ENCODE results near the gene STK10.

STK10 gene

DNA sequence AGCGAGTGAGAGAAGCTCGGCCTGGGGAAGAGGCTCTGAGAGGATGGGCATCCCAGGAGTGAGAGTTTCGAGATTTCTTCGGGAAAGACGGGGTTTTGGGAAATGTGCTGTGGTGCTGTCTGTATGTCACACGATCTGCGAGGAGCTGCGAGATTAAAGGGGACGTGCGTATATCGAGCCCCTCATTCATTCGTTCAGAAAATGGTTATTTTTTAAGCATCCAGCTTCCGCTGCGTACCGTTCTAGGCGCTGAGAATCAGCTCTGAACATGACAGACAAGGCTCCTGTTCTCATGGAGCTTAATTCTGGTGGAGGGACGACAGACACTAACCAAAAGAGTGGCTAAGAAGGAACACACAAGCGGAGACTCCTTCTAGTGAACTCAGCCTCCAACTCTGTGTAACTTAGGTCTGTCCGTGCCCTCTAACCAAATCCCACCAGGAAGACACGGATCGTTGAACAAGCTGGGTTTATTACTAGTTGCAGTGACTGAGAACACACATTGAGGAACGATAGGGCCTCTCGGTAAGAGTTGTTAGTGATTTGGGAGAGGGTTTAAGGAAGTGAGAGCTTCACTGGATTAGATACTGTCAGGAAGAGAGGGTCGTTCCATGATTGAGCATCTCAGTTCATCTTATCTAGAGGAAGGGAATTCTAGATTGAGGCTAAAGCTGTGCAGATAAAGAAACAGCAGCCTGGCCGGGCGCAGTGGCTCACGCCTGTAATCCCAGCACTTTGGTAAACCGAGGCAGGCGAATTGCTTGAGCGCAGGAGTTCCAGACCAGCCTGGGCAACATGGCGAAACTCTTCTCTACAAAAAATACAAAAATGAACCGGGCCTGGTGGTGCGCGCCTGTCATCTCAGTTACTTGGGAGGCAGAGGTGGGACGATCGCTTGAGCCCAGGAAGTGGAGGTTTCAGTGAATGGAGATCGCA, 180.6 kb downstream of the STK10 start:
- no peak for DNase-seq (ENCODE audit: low spot score)

DNA sequence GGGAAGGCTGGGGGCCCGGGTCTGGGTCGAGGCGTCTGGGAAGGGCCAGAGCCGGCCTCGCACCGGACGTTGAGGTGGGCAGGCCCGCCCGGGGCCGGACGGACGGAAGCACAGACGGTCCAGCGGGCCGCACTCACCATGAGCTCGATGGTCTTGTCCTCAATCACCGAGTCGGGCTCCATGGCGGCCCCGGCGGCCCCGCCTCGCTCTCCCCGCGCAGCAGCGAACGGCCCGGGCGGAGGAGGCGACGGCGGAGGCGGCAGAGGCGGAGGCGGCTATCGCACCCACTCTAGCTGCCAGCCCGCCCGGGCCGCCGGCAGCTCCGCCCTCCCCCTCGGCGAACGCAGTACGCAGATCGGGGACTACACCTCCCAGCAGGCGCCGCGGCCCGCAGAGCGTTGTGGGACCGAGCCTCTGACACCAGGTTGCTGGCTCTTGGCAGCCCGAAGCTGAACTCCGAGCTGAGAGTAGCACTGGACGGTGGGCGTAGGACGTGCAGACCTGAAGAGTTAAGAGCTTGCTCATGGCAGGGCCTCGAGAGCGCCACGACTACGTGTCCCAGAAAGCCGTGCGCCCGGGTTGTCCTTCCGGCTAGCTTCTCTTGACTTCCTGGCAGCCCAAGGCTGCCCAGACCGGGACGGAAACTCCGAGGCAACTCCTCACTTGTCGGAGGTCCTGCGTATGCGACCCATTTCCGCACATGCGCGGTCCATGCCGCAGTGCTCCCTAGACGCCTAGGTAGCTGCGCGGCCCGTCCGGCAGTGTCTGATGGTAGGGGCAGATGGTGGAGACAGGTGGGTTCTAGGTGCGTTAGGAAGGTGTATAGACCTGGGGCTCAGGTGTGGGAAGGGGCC, 181.5 kb downstream of the STK10 start, which contains the start of gene FBXW11:
FBXW11 (minus strand) TSS at position 318 of the 854 bp plus-strand sequence; CDS start at position 182, 136 bp downstream.
- DNase-seq (ENCODE audit: low spot score): peak; percentile 98

DNA sequence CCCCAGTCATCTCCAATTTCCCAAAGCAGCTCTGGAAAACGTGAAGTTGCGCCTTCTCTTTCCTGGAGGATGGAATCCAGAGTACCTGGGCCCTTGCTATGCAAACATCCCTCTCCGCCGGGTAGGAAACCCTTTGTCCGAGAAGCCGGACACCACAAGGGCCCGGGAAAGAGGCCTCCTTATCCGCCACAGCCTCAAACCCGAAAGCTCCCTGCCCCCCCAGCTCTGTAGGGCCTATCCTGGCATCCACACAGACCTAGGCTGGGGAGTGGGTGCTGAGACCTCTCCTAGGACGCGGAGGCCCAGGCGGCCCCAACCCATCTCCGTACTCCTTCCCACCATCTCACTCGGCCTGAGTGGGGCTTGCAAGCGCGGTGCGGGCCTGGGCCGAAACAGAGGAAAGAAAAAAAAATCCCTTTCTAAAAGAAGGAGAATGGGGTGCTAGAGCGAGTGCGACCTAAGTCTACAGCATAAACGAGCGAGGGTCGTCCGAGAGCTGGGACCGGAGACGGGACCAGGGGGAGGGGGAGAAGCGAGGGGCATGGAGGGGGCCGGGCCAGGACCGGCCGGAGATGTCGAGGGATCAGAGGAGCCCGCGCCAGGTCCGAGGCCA, 182.2 kb downstream of the STK10 start:
- DNase-seq (ENCODE audit: low spot score): peak; percentile 27

DNA sequence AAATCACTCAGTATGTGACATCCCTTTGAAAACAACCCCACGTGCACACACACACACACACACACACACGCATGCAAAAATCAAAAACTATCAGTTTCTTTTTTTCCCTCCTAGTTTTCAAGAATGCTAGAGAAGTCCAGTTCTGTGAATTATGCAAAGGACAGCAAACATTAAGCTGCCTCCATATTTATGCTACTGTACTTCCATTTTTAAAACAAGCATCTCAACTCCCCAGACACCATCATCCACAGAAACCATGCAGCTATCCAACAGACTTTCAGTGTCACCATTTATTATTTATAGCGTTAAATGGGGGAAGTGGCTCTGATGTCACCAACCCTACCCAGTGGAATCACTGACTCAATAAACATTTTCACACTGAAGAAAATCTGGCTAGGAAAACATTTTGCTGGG, 183.2 kb downstream of the STK10 start:
- DNase-seq (ENCODE audit: low spot score): no peak

DNA sequence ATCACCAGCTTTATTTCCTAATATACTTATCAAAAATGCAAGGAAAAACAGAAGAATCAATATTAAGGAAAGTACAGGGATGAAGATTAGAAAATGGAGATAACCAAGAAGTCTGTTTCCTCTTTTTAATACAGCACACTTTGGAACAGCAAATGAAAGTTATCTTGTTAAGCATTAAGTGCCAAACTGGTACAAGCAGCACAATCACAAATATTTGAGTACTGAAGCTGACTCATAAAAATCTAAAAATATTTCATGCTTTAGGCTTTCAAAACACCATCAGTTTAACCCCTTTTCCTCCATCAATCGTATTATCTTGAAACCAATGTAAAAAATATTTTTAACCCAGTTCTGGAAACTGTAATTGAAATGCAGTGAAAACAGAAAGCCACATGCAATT, 184.3 kb downstream of the STK10 start:
- no peak for DNase-seq (ENCODE audit: low spot score)

DNA sequence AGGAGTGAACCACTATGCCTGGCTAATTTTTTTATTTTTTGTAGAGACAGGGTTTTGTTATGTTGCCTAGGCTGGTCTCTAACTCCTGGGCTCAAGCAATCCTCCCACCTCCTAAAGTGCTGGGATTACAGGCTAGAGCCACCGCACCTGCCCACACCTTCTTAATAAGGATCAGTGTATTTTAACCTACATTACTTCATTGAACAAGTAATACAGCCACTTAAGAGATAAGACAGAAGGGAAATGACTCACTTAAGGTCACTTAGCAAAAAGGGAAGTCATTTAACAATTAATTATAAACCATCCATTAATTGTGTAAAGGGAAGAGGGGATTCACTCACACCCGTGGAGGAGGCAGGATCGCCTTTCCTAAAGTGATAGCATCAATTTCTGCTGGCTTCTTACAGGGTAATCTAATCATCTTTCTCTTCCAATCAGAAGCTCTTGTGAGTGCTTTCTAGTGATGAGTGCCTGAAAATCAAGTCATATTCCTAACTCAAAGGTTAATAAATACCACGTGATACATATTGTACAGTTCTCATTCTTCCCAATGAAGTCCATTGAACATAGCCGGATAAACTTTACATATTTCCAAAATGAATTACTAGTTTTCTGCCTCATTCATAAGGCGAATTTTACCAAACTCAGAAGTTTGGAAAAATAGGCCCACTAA, 185.0 kb downstream of the STK10 start:
- DNase-seq (ENCODE audit: low spot score): no peak

DNA sequence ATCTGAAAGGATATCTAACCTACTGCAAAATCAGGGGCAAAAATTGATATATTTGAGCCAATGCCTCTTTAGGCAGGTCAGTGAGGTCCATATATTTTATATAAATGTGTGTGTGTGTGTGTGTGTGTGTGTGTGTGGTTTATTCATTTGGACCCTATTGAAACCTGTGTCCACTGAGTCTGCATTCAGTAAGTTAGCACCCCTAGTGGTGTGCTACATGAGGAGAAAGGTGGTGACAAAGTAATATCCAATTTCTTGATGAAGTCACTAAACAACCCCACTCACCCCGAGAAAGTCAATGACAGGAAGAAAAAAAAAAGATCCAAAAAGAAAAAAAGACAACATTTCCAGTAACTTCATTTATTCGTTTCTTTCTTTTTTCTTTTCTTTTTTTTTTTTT, 185.7 kb downstream of the STK10 start:
- no peak for DNase-seq (ENCODE audit: low spot score)

DNA sequence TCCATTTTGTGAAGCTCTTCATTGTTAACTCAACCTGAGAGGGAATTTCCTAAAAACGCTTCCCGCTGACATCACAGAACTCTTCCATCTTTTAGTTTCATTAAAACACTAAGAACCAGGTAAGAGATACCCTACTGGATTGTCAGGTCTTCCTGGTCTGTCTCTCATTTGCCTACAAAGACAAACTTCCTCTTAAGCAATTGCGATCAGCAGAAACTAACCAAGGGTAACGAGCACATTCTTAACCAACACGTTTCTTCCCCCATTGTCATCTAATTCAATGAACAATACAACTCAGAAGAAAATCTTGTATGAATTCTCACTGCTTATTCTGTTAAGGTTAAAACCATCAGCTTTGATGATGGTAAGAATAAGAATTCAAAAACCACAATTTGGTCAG, 188.1 kb downstream of the STK10 start:
- no peak for DNase-seq (ENCODE audit: low spot score)

DNA sequence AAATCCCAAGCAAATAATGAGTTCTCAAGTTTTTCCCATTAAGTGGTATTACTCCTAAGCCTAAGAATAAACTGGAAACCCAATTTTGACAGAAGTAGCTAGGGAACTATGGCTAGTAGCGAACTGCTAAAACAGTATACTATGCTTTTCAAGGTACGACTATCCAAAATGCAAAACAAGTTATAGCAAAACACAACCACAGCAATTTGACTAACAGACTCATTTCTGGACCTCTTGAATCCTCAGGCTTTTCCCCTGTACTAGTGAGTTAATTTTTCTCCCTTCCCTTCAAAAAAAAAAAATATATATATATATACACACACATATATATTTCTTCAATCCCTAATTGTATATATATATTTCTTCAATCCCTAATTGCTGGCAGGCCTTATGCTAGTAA, 188.9 kb downstream of the STK10 start:
- DNase-seq (ENCODE audit: low spot score): no peak

DNA sequence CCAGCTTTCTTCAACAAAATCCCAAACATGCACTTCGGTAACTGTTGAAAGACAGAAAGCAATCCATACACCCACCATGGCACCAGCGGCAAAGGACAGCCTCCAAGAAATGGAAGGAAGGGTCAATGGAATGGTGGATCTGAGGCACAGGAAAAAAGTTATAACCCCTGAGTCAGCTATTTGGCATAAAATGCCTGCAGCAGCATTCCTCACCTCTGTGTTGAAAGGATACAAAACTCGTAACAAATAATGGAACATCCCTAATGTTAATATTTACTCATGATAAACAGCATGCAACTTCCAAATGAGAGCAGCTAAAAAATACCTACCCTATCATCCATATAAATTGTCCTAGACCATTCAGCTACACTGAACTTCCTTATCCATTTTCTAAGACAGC, 191.0 kb downstream of the STK10 start:
- DNase-seq (ENCODE audit: low spot score): no peak

DNA sequence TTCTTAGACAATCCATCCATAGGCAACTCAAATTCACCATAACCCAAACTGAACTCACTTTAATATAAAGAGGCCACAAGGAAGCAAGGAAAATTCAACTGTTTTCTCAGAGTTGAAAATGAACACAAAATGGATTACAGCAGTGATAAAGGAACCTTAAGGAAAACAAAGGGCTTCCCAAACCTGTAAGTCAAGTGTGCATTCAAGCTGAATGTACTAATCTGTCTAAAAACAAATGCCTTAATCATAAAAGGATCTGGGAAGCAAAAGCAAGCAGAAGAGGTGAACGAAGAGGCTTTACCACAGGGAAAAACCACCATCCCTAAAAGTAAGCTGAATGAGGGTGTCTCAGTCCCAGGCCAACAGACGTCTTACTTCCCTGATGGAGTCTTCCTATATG, 195.2 kb downstream of the STK10 start:
- DNase-seq (ENCODE audit: low spot score): no peak

DNA sequence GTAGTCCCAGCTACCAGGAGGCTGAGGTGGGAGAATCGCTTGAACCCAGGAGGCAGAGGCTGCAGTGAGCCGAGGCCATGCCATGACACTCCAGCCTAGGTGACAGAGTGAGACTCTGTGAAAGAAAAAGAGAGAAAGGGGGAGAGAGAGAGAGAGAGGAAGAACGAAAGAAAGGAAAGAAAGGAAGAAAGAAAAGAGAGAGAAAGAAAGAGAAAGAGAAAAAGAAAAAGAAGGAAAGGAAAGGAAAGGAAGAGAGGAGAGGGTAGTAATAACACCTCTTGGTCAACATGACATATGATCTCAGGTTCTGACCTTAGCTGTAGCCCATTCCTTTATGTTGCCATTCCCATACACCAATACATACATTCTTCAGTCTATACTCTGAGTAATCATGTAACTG, 195.7 kb downstream of the STK10 start:
- DNase-seq (ENCODE audit: low spot score): no peak

All from putamen (tissue), 1 donor.